ENCODE data around the gene MAPK10. TPM values are rescaled to one million over a fixed set of nuclear protein-coding genes. Genes with fewer than 3 reads are reported as not detected.

Gene MAPK10
- total and polyA plus RNA-seq, 2 donors (not counting 3 experiments of a cell fraction or from before 2014, with no cell fraction given) = 0.17 TPM; not detected in 1

DNA sequence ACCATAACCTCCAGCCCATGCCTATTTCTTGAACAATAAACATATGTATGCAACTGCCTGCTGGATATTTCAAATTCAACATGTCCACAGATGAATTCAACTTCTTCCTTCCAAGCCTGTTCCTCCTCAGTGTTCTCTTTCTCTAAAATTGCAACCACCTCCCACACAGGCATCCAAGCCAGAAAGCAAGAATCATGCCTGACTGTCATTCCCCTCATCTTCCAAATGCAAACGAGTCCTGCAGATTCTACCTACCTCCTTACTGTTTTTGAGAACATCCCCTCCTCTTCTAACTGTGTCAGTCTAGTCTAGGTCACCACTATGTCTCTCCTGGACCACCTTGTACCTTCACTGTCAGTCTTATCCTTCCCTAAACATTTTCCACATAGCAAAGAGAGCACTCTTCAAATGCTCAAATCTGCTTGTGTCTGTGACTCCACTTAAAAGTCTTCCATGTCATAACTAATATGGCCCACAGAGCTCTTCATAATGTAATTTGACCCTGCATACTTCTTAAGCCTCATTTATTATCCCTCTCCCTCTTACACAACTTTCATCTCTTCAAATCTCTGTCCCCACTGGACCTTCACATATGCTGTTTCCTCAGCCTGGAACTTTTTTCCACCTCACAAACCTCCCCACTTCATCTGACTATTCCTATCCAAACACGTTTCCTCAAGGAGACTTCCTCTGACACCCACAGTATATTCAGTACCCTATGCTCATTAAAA, 25.7 kb downstream of the MAPK10 start:
- Histone ChIP-seq H4K20me1 (replicated peaks; ENCODE audit: control insufficient read depth, extremely low read depth, insufficient read depth, low read length) (no peaks in the 10 kb centered on the region), H3K9me3 (replicated peaks; ENCODE audit: control insufficient read depth, insufficient read depth, low read length) (no peaks in the 10 kb centered on the region), H3K36me3 (ENCODE audit: control insufficient read depth in 2 of 2, extremely low read depth in 1 of 2, insufficient read depth in 2 of 2, low read length in 2 of 2) (no peaks in the 10 kb centered on the region), H3K4me2 (ENCODE audit: insufficient read depth, low read length) (no peak overlapping the region), H3K4me3 (replicated peaks in 1 of 3; ENCODE audit: insufficient read depth in 1 of 3, low read depth in 1 of 3, low read length in 3 of 3) (no peak overlapping the region), H3K9ac (replicated peaks; ENCODE audit: extremely low read depth, insufficient read depth, low read length) (no peak overlapping the region), H3K27me3 (ENCODE audit: control insufficient read depth in 2 of 2, insufficient read depth in 2 of 2, low read length in 2 of 2) (no peaks in the 10 kb centered on the region), H2AFZ (ENCODE audit: low read depth, low read length) (no peak overlapping the region), H3K79me2 (ENCODE audit: control insufficient read depth, insufficient read depth, low read length) (no peaks in the 10 kb centered on the region), H3K9me1 (replicated peaks; ENCODE audit: control insufficient read depth, extremely low read depth, insufficient read depth, low read length) (no peaks in the 10 kb centered on the region), H3K4me1 (ENCODE audit: control insufficient read depth, extremely low read depth, insufficient read depth, low read length) (peaks cover 9% of the 10 kb centered on the region), H3K27ac (ENCODE audit: insufficient read depth, low read depth, low read length) (no peak overlapping the region)
- no peak for FAIRE-seq
- intact Hi-C loops (cut with micrococcal nuclease) (no loop called here), dilution Hi-C loops (cut with MboI; ENCODE audit: extremely low pct_ligation_motif_present, low sequenced_read_pairs) (no loop called here)
- DNase-seq (ENCODE audit: low read depth, low spot score) = no peak
- no peak for TF ChIP-seq EZH2 (IDR thresholded peaks at IDR 0.05; ENCODE audit: borderline replicate concordance, low read depth, low read length, severe bottlenecking)
- no peak for TF ChIP-seq POLR2A (IDR thresholded peaks at IDR 0.05; ENCODE audit: low read depth, low read length)
- TF ChIP-seq, protein P1, sequence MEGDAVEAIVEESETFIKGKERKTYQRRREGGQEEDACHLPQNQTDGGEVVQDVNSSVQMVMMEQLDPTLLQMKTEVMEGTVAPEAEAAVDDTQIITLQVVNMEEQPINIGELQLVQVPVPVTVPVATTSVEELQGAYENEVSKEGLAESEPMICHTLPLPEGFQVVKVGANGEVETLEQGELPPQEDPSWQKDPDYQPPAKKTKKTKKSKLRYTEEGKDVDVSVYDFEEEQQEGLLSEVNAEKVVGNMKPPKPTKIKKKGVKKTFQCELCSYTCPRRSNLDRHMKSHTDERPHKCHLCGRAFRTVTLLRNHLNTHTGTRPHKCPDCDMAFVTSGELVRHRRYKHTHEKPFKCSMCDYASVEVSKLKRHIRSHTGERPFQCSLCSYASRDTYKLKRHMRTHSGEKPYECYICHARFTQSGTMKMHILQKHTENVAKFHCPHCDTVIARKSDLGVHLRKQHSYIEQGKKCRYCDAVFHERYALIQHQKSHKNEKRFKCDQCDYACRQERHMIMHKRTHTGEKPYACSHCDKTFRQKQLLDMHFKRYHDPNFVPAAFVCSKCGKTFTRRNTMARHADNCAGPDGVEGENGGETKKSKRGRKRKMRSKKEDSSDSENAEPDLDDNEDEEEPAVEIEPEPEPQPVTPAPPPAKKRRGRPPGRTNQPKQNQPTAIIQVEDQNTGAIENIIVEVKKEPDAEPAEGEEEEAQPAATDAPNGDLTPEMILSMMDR (IDR thresholded peaks at IDR 0.05; ENCODE audit: extremely low read depth in 1 of 2, insufficient read depth in 1 of 2, low read depth in 1 of 2, low read length in 2 of 2) = no peak
- CTCF ChIA-PET = no interaction called here
- POLR2A ChIA-PET = no interaction called here
- no TSS peak for BruUV-seq (replicated peaks)

DNA sequence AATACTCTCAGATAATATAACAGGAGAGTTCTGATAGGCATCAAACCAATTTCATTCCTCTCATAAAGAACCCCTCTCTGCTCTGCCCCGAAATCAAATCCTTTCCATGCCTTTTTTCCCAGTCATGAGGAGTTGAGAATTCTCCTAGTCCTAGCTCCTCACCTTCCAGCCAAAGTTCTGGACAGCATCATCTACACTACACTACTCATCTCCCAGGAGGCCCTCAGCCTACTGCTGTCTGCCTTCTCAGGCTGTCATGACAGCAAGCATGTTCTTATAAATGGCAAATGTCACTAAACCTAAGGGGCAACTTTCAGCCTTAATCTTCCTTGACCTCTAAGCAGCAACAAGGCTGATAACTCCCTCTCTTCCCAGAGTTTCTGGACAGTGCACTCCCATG, 26.6 kb downstream of the MAPK10 start:
- no peak for DNase-seq (ENCODE audit: low read depth, low spot score)
- Histone ChIP-seq H3K4me1 (ENCODE audit: control insufficient read depth, extremely low read depth, insufficient read depth, low read length) (no peaks in the 10 kb centered on the region), H3K4me2 (ENCODE audit: insufficient read depth, low read length) (no peak overlapping the region), H3K36me3 (ENCODE audit: control insufficient read depth in 2 of 2, extremely low read depth in 1 of 2, insufficient read depth in 2 of 2, low read length in 2 of 2) (no peaks in the 10 kb centered on the region), H3K79me2 (ENCODE audit: control insufficient read depth, insufficient read depth, low read length) (no peaks in the 10 kb centered on the region), H3K9ac (replicated peaks; ENCODE audit: extremely low read depth, insufficient read depth, low read length) (no peak overlapping the region), H3K9me1 (replicated peaks; ENCODE audit: control insufficient read depth, extremely low read depth, insufficient read depth, low read length) (no peaks in the 10 kb centered on the region), H2AFZ (ENCODE audit: low read depth, low read length) (no peak overlapping the region), H3K27ac (ENCODE audit: insufficient read depth, low read depth, low read length) (no peak overlapping the region), H4K20me1 (replicated peaks; ENCODE audit: control insufficient read depth, extremely low read depth, insufficient read depth, low read length) (no peaks in the 10 kb centered on the region), H3K27me3 (ENCODE audit: control insufficient read depth in 2 of 2, insufficient read depth in 2 of 2, low read length in 2 of 2) (no peaks in the 10 kb centered on the region), H3K4me3 (replicated peaks in 1 of 3; ENCODE audit: insufficient read depth in 1 of 3, low read depth in 1 of 3, low read length in 3 of 3) (no peak overlapping the region), H3K9me3 (replicated peaks; ENCODE audit: control insufficient read depth, insufficient read depth, low read length) (no peaks in the 10 kb centered on the region)
- dilution Hi-C loops (cut with MboI; ENCODE audit: extremely low pct_ligation_motif_present, low sequenced_read_pairs) = no loop called here
- FAIRE-seq = no peak
- ChIA-PET POLR2A (no interaction called here), CTCF (no interaction called here)
- TF ChIP-seq POLR2AphosphoS5 (IDR thresholded peaks at IDR 0.05; ENCODE audit: insufficient read depth, low read depth, low read length) (no peak), FOS (IDR thresholded peaks at IDR 0.05; ENCODE audit: borderline replicate concordance, insufficient read depth, low read length) (no peak), JUN (IDR thresholded peaks at IDR 0.05; ENCODE audit: borderline replicate concordance, insufficient read depth, insufficient read length, low read depth) (no peak)
- intact Hi-C loops (cut with micrococcal nuclease) = no loop called here
- no TSS peak for BruUV-seq (replicated peaks)

Data from endothelial cell of umbilical vein (primary cell).